Myometrial cell (primary cell): ENCODE results near the gene TMEM61. TPM values are rescaled to one million over a fixed set of nuclear protein-coding genes. Genes with fewer than 3 reads are reported as not detected.

Experiments used
- total RNA-seq: library from RNA; depleted of rRNA; stranded (reverse); fragments of >200 nt; gene quantifications from 2 replicates; pipeline ENCODE4 v1.2.3, GENCODE V29; 2015

Gene TMEM61
- not detected in 2 replicates for total RNA-seq

GRCh38 chr1:54980528-54981241, at the start of gene TMEM61:
TMEM61 (plus strand) TSS chr1:54980628; CDS start chr1:54981066, 438 bp downstream.

DNA sequence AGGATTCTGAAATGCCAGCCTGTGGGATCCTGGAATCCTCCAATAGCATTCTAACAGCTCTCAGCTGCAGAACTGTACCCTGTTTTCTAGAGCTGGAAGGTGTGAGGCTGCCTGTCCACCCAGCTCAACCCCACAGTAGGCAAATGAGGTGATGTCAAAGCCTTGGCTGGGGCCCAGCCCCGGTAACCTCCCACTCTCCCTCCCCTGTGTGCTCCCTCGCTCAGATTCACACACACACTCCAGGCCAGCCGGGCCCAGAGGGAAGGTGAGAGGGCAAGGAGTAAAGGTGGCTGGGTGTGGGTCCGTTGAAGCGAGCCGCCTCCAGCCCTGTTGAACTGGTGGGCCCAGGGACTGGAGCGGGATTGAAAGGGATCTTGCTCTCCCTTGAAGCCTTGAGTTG, 18.2 kb downstream of the TMEM61 start, which contains the start of gene BSND:
Gene BSND (plus strand): TSS at position 257 of the 400 bp plus-strand sequence. CDS start 254 bp downstream, outside the sequence.

DNA sequence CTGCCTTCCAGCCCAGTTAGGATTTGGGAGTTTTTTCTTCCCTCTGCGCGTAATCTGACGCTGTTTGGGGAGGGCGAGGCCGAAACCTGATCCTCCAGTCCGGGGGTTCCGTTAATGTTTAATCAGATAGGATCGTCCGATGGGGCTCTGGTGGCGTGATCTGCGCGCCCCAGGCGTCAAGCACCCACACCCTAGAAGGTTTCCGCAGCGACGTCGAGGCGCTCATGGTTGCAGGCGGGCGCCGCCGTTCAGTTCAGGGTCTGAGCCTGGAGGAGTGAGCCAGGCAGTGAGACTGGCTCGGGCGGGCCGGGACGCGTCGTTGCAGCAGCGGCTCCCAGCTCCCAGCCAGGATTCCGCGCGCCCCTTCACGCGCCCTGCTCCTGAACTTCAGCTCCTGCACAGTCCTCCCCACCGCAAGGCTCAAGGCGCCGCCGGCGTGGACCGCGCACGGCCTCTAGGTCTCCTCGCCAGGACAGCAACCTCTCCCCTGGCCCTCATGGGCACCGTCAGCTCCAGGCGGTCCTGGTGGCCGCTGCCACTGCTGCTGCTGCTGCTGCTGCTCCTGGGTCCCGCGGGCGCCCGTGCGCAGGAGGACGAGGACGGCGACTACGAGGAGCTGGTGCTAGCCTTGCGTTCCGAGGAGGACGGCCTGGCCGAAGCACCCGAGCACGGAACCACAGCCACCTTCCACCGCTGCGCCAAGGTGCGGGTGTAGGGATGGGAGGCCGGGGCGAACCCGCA, 59.1 kb downstream of the TMEM61 start, which contains the start of gene PCSK9:
Gene PCSK9 (plus strand): TSS at position 207 of the 741 bp plus-strand sequence. CDS start 290 bp downstream, at position 497.

Other genes starting within 250 kb of the TMEM61 start
- 3.5 and 3.7 TPM in 2 replicates for gene PARS2, start 216.1 kb upstream of the TMEM61 start, total RNA-seq
- not detected in 2 replicates for gene TTC22, start 179.3 kb upstream of the TMEM61 start, total RNA-seq
- 367 and 384 TPM in 2 replicates for gene DHCR24, start 93.4 kb upstream of the TMEM61 start, total RNA-seq
- gene BSND, start 18.3 kb downstream of the TMEM61 start, total RNA-seq = not detected in 2 replicates
- 23.6 and 30.1 TPM in 2 replicates for gene PCSK9, start 58.9 kb downstream of the TMEM61 start, total RNA-seq
- 13.8 and 26.9 TPM in 2 replicates for gene USP24, start 234.7 kb downstream of the TMEM61 start, total RNA-seq